ENCODE results near the gene MSRB1. TPM values are rescaled to one million over a fixed set of nuclear protein-coding genes. Genes with fewer than 3 reads are reported as not detected.

Gene MSRB1
- total RNA-seq, 1 experiment from 2014 or later, result 26.4 TPM

GRCh38 chr16:1895949-1896675 is 46.9 kb downstream of the MSRB1 start:
- POLR2A ChIA-PET, result interaction anchor here (0.6 kb wide), 1 partner anchor 98 kb away, joined by 3 read pairs; no protein-coding TSS in a partner anchor
- no peak for ATAC-seq
- no peaks in the 10 kb centered on the region for H3K36me3 Mint-ChIP-seq
- no peak for DNase-seq (ENCODE audit: low spot score)
- H3K4me3 Mint-ChIP-seq, result no peak overlapping the region
- 0 out of 2 replicates have a peak, but pooled peaks cover 5% of the 10 kb centered on the region for H3K4me1 Mint-ChIP-seq
- no peaks in the 10 kb centered on the region for H3K9me3 Mint-ChIP-seq
- H3K27me3 Mint-ChIP-seq (ENCODE audit: low read depth), result peaks cover 3% of the 10 kb centered on the region; the same call in 1 of the 2 replicates
- H3K27ac Mint-ChIP-seq, result no peak overlapping the region
- CTCF ChIA-PET, result no interaction called here
- TF ChIP-seq SMAD4 (CRISPR knock-in tag; IDR thresholded peaks at IDR 0.05) (no peak), CBFB (CRISPR knock-in tag; IDR thresholded peaks at IDR 0.05; ENCODE audit: low read depth) (no peak)

- 0 out of 2 replicates have a peak, but pooled peaks cover 5% of the 10 kb centered on the region for H3K4me1 Mint-ChIP-seq
- H3K36me3 Mint-ChIP-seq, result no peaks in the 10 kb centered on the region
- no peak for DNase-seq (ENCODE audit: low spot score)
- no peaks in the 10 kb centered on the region for H3K9me3 Mint-ChIP-seq
- no peak overlapping the region for H3K27ac Mint-ChIP-seq
- ATAC-seq, result no peak
- H3K27me3 Mint-ChIP-seq (ENCODE audit: low read depth), result peaks cover 10% of the 10 kb centered on the region
- ChIA-PET CTCF (interaction anchor here (0.8 to 0.9 kb wide), 2 partner anchors 29 to 82 kb away, joined by 3 to 4 read pairs; no protein-coding TSS in a partner anchor), POLR2A (interaction anchor here (0.7 kb wide), 1 partner anchor 26 kb away, joined by 5 read pairs; no protein-coding TSS in a partner anchor)
- no peak for TF ChIP-seq STAT6 (CRISPR knock-in tag; conservative IDR thresholded peaks at IDR 0.05; ENCODE audit: low read depth)
- no peak for TF ChIP-seq ERG (CRISPR knock-in tag; IDR thresholded peaks at IDR 0.05)
- TF ChIP-seq TEAD4 (CRISPR knock-in tag; IDR thresholded peaks at IDR 0.05), result no peak
- TF ChIP-seq SMAD4 (CRISPR knock-in tag; IDR thresholded peaks at IDR 0.05), result no peak
- no peak for TF ChIP-seq ZNF232 (CRISPR knock-in tag; IDR thresholded peaks at IDR 0.05)
- TF ChIP-seq ESRRA (CRISPR knock-in tag; IDR thresholded peaks at IDR 0.05; ENCODE audit: borderline replicate concordance), result no peak
- no peak for TF ChIP-seq AFF4 (CRISPR knock-in tag; IDR thresholded peaks at IDR 0.05; ENCODE audit: borderline replicate concordance)
- no peak for TF ChIP-seq USF2 (CRISPR knock-in tag; IDR thresholded peaks at IDR 0.05)
- no peak overlapping the region for H3K4me3 Mint-ChIP-seq
Observed at GRCh38 chr16:1895068-1895467, 47.9 kb downstream of the MSRB1 start.

GRCh38 chr16:1890708-1891050 is 52.3 kb downstream of the MSRB1 start:
- H3K4me3 Mint-ChIP-seq, result no peak overlapping the region
- DNase-seq (ENCODE audit: low spot score), result no peak
- H3K36me3 Mint-ChIP-seq, result no peaks in the 10 kb centered on the region
- CTCF ChIA-PET, result interaction anchor here (1.0 to 1.1 kb wide), 3 partner anchors 33 to 113 kb away, joined by 3 to 4 read pairs (median 3); no protein-coding TSS in a partner anchor
- POLR2A ChIA-PET, result no interaction called here
- no peak overlapping the region for H3K27ac Mint-ChIP-seq
- ATAC-seq, result no peak
- no peaks in the 10 kb centered on the region for H3K9me3 Mint-ChIP-seq
- 0 out of 2 replicates have a peak, but pooled peaks cover 5% of the 10 kb centered on the region for H3K4me1 Mint-ChIP-seq
- H3K27me3 Mint-ChIP-seq (ENCODE audit: low read depth), result peaks cover 15% of the 10 kb centered on the region
- TF ChIP-seq ZNF121 (CRISPR knock-in tag; IDR thresholded peaks at IDR 0.05) (no peak), KAT7 (CRISPR knock-in tag; IDR thresholded peaks at IDR 0.05; ENCODE audit: borderline replicate concordance) (no peak)

Measured in WTC11 (cell line).